CD4-positive, CD25-positive, alpha-beta regulatory T cell (primary cell): ENCODE data around the gene RARG. TPM values are rescaled to one million over a fixed set of nuclear protein-coding genes. Genes with fewer than 3 reads are reported as not detected.
"Not testable (repeated sequence)": the region's sequence is repeated elsewhere in the genome, so short reads cannot be mapped to it uniquely, and the experiment has no call there.

ENCODE experiments used
- ATAC-seq, 2 donors: fragments of 150-1000 bp; cut with Tn5 transposase; one replicate each; pipeline ENCODE4 v1.10.0; 2021; ENCODE audit warnings: low read depth in 2 of 2, moderate number of reproducible peaks in 2 of 2, moderate library complexity in 1 of 2
- DNase-seq, 3 donors: peaks; one replicate each; pipeline versions ENCODE4 v3.0.0 to v3.0.0-alpha.2; 2012 to 2022; ENCODE audit warnings: mixed read lengths in 1 of 3
- H3K27ac ChIP-seq: one replicate; pipeline ENCODE4 v1.7.0; 2013; ENCODE audit warnings: mild to moderate bottlenecking, low read length; ENCODE audit not compliant: insufficient read depth, poor library complexity, severe bottlenecking
- H3K27me3 ChIP-seq: one replicate; pipeline ENCODE4 v1.7.0; 2013; ENCODE audit warnings: low read length; ENCODE audit not compliant: control insufficient read depth, insufficient read depth
- H3K36me3 ChIP-seq: one replicate; pipeline ENCODE4 v1.7.0; 2013; ENCODE audit warnings: mild to moderate bottlenecking, low read length, moderate library complexity; ENCODE audit not compliant: control insufficient read depth, insufficient read depth
- H3K4me1 ChIP-seq: 2 replicates; pipeline ENCODE4 v1.7.0; 2013; ENCODE audit warnings: mild to moderate bottlenecking, low read length; ENCODE audit not compliant: insufficient read depth, control insufficient read depth, poor library complexity, severe bottlenecking
- H3K4me3 ChIP-seq: one replicate; pipeline ENCODE4 v1.7.0; 2013; ENCODE audit warnings: low read depth, mild to moderate bottlenecking, low read length, moderate library complexity
- H3K9me3 ChIP-seq, 2 experiments: 1 replicate in 1 of 2; 2 replicates in 1 of 2; pipeline ENCODE4 v1.7.0; 2013; ENCODE audit warnings: low read length in 2 of 2, mild to moderate bottlenecking in 1 of 2, moderate library complexity in 1 of 2; ENCODE audit not compliant: control insufficient read depth in 2 of 2
- H3K27ac Mint-ChIP-seq, 3 donors: one replicate each; pipeline ENCODE4 v1.8.0; 2020 to 2022; ENCODE audit warnings: mild to moderate bottlenecking in 3 of 3, mixed read lengths in 3 of 3, moderate library complexity in 2 of 3
- H3K27me3 Mint-ChIP-seq: one replicate; pipeline ENCODE4 v1.8.0; 2022; ENCODE audit warnings: mild to moderate bottlenecking, mixed read lengths
- H3K36me3 Mint-ChIP-seq: one replicate; pipeline ENCODE4 v1.8.0; 2020; ENCODE audit warnings: mixed read lengths
- H3K4me1 Mint-ChIP-seq, 4 donors: one replicate each; pipeline ENCODE4 v1.8.0; 2020 to 2022; ENCODE audit warnings: mixed read lengths in 4 of 4, mild to moderate bottlenecking in 1 of 4
- H3K4me3 Mint-ChIP-seq, 4 donors: one replicate each; pipeline ENCODE4 v1.8.0; 2020 to 2022; ENCODE audit warnings: mild to moderate bottlenecking in 4 of 4, mixed read lengths in 4 of 4, moderate library complexity in 3 of 4
- H3K9me3 Mint-ChIP-seq, 7 donors: one replicate each; pipeline ENCODE4 v1.8.0; 2020 to 2022; ENCODE audit warnings: mixed read lengths in 7 of 7, mild to moderate bottlenecking in 3 of 7, moderate library complexity in 2 of 7
- polyA plus RNA-seq, 4 donors: library from polyadenylated mRNA; unstranded; fragments of 300-500 nt; fragmentation: Illumina TruSeq; gene quantifications; one replicate each; pipeline ENCODE4 v1.2.3, GENCODE V29; 2021
- total RNA-seq: library from RNA; stranded (reverse); gene quantifications from one replicate; pipeline ENCODE4 v1.2.3, GENCODE V29; 2022

RARG gene
- total and polyA plus RNA-seq, 5 donors from 2014 or later = 1.5 to 16.8 (median 3.2) TPM

DNA sequence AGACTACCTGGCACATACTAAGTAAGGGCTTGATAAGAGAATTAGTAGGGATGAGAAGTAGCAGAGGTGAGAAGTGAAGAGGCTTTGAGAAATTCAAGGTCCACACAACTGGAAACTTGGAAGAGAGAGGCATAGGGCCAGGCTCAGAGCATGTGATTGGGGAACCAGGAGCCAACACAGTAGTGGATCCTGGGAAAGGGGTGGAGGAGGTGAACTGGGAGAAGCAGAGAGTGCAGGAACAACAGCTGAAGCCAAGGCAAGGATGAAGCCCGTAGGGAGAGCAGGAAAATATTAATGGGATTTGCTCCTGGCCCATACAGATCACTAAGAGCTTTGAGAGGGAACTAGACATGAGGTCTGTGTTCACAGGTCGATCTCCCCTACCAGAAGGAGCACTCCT lies 23.6 kb downstream of the RARG start:
- Mint-ChIP-seq H3K4me3 (peak overlapping the region; percentile 88 to 93 (median 91)), H3K27ac (peak overlapping the region; percentile 90 to 99 (median 92)), H3K4me1 (peaks cover 16 to 73% (median 51%) of the 10 kb centered on the region in 4 donors), H3K27me3 (no peaks in the 10 kb centered on the region), H3K9me3 (no peaks in the 10 kb centered on the region), H3K36me3 (peaks cover 15% of the 10 kb centered on the region)
- H3K4me3 ChIP-seq = peak overlapping the region; percentile 62
- peak overlapping the region; percentile 74 for H3K27ac ChIP-seq
- DNase-seq (no peak), ATAC-seq (no peak)
- H3K36me3 ChIP-seq = peaks cover 18% of the 10 kb centered on the region
- H3K9me3 ChIP-seq = no peaks in the 10 kb centered on the region
- peaks cover 62% of the 10 kb centered on the region for H3K4me1 ChIP-seq
- H3K27me3 ChIP-seq = no peaks in the 10 kb centered on the region

GRCh38 chr12:53207042-53207441 lies 25.0 kb downstream of the RARG start, which contains the start of gene ITGB7:
Gene ITGB7 (minus strand): TSS chr12:53207251. CDS start chr12:53200443, 6,808 bp downstream.
- Mint-ChIP-seq H3K9me3 (no peaks in the 10 kb centered on the region), H3K4me1 (peaks cover 21 to 79% (median 51%) of the 10 kb centered on the region in 4 donors)
- H3K4me1 ChIP-seq = peaks cover 69% of the 10 kb centered on the region

GRCh38 chr12:53205747-53206419 lies 26.1 kb downstream of the RARG start:
- Histone ChIP-seq H3K4me1 (peaks cover 80% of the 10 kb centered on the region), H3K27ac (peak overlapping the region; percentile 69), H3K4me3 (peak overlapping the region; percentile 95), H3K9me3 (no peaks in the 10 kb centered on the region), H3K36me3 (peaks cover 4% of the 10 kb centered on the region), H3K27me3 (no peaks in the 10 kb centered on the region)
- H3K4me3 Mint-ChIP-seq = peak overlapping the region; percentile 84 to 97 (median 93)
- H3K27me3 Mint-ChIP-seq = no peaks in the 10 kb centered on the region
- ATAC-seq = peak; percentile 44 to 54
- H3K9me3 Mint-ChIP-seq = no peaks in the 10 kb centered on the region
- peaks cover 12% of the 10 kb centered on the region for H3K36me3 Mint-ChIP-seq
- DNase-seq = peak in 1 of 3 donors; percentile 79
- peak overlapping the region; percentile 81 to 98 (median 88) for H3K27ac Mint-ChIP-seq
- peaks cover 25 to 86% (median 56%) of the 10 kb centered on the region in 4 donors for H3K4me1 Mint-ChIP-seq

More at GRCh38 chr12:53207042-53207441, 25.0 kb downstream of the RARG start, which contains the start of gene ITGB7:
- Histone ChIP-seq H3K27ac (peak within 1 kb of the TSS; percentile 74), H3K4me3 (peak within 1 kb of the TSS; percentile 95), H3K36me3 (peaks cover 11% of the 10 kb centered on the region), H3K27me3 (no peaks in the 10 kb centered on the region), H3K9me3 (no peaks in the 10 kb centered on the region)
- peaks cover 12% of the 10 kb centered on the region for H3K36me3 Mint-ChIP-seq
- peak within 1 kb of the TSS; percentile 90 to 99 (median 92) for H3K27ac Mint-ChIP-seq
- no peaks in the 10 kb centered on the region for H3K27me3 Mint-ChIP-seq
- peak; percentile 81 to 82 for ATAC-seq
- H3K4me3 Mint-ChIP-seq = peak within 1 kb of the TSS; percentile 88 to 97 (median 93)
- DNase-seq = peak; percentile 46 to 90 (median 68)

GRCh38 chr12:53204351-53204750 lies 27.7 kb downstream of the RARG start:
- Mint-ChIP-seq H3K27me3 (no peaks in the 10 kb centered on the region), H3K4me3 (peak overlapping the region; percentile 84 to 97 (median 93)), H3K9me3 (no peaks in the 10 kb centered on the region), H3K36me3 (peaks cover 22% of the 10 kb centered on the region), H3K4me1 (peaks cover 30 to 91% (median 65%) of the 10 kb centered on the region in 4 donors), H3K27ac (peak overlapping the region in 2 of 3 donors; percentile 22 to 81)
- peak overlapping the region; percentile 69 for H3K27ac ChIP-seq
- no peaks in the 10 kb centered on the region for H3K9me3 ChIP-seq
- H3K4me1 ChIP-seq = peaks cover 88% of the 10 kb centered on the region
- H3K36me3 ChIP-seq = peaks cover 7% of the 10 kb centered on the region
- DNase-seq = no peak
- no peaks in the 10 kb centered on the region for H3K27me3 ChIP-seq
- H3K4me3 ChIP-seq = peak overlapping the region; percentile 95
- ATAC-seq = no peak

DNA sequence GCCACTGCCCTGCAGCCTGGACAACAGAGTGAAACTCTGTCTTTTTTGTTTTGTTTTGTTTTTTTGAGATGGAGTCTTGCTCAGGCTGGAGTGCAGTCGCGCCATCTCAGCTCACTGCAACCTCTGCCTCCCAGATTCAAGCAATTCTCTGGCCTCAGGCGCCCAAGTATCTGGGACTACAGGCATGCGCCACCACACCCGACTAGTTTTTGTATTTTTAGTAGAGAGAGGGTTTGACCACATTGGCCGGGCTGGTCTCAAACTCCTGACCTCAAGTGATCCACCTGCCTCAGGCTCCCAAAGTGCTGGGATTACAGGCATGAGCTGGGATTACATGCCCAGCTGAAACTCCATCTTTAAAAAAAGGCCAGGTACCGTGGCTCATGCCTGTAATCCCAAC lies 29.7 kb downstream of the RARG start:
- not testable (repeated sequence) for H3K9me3 Mint-ChIP-seq, H3K9me3 ChIP-seq, ATAC-seq, H3K27me3 ChIP-seq, DNase-seq, H3K4me3 ChIP-seq, H3K27me3 Mint-ChIP-seq
- Histone ChIP-seq H3K36me3 (peaks cover 10% of the 10 kb centered on the region), H3K27ac (peak overlapping the region; percentile 76), H3K4me1 (peaks cover 88% of the 10 kb centered on the region)
- H3K27ac Mint-ChIP-seq = peak overlapping the region in 1 of 3 donors; percentile 27
- peaks cover 34% of the 10 kb centered on the region for H3K36me3 Mint-ChIP-seq
- H3K4me3 Mint-ChIP-seq = peak overlapping the region in 1 of 4 donors; percentile 93
- H3K4me1 Mint-ChIP-seq = peaks cover 19 to 89% (median 60%) of the 10 kb centered on the region in 4 donors

DNA sequence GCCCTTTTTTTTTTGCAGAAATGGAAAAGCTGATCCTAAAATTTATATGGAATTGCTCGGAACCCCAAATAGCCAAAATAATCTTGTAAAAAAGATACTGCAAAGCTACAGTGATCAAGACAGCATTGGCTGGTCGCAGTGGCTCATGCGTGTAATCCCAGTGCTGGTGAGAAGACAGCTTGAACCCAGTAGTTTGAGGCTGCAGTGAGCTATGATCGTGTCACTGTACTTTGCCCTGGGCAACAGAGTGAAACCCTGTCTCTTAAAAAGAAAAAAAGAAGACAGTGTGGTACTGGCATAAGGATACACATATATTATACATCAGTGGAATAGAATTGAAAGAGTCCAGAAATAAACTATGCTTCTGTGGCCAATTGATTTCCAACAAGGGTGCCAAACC lies 30.4 kb downstream of the RARG start:
- Histone ChIP-seq H3K4me3 (peak overlapping the region; percentile 55), H3K27ac (peak overlapping the region; percentile 76), H3K36me3 (peaks cover 17% of the 10 kb centered on the region), H3K4me1 (peaks cover 86% of the 10 kb centered on the region), H3K27me3 (no peaks in the 10 kb centered on the region), H3K9me3 (no peaks in the 10 kb centered on the region)
- peak overlapping the region in 2 of 3 donors; percentile 27 to 94 for H3K27ac Mint-ChIP-seq
- peaks cover 40% of the 10 kb centered on the region for H3K36me3 Mint-ChIP-seq
- DNase-seq = no peak
- H3K4me1 Mint-ChIP-seq = peaks cover 19 to 89% (median 54%) of the 10 kb centered on the region in 4 donors
- no peaks in the 10 kb centered on the region for H3K9me3 Mint-ChIP-seq
- no peaks in the 10 kb centered on the region for H3K27me3 Mint-ChIP-seq
- ATAC-seq = no peak
- peak overlapping the region; percentile 23 to 82 (median 44) for H3K4me3 Mint-ChIP-seq

- Histone ChIP-seq H3K27me3 (no peaks in the 10 kb centered on the region), H3K4me1 (peaks cover 81% of the 10 kb centered on the region), H3K9me3 (no peaks in the 10 kb centered on the region), H3K36me3 (peaks cover 22% of the 10 kb centered on the region), H3K27ac (peak overlapping the region; percentile 76), H3K4me3 (peak overlapping the region; percentile 55)
- Mint-ChIP-seq H3K36me3 (peaks cover 42% of the 10 kb centered on the region), H3K4me1 (peaks cover 18 to 90% (median 50%) of the 10 kb centered on the region in 4 donors), H3K4me3 (peak overlapping the region; percentile 77 to 91 (median 86)), H3K27me3 (no peaks in the 10 kb centered on the region), H3K27ac (peak overlapping the region; percentile 92 to 99 (median 94)), H3K9me3 (no peaks in the 10 kb centered on the region)
- ATAC-seq (no peak), DNase-seq (no peak)
Measured at GRCh38 chr12:53201177-53201541, 30.9 kb downstream of the RARG start.
